VCaP (cell line): ENCODE data around the gene SMAD2.

Source experiments
- H3K27ac ChIP-seq: fragments of 450-650 bp; 2 replicates; pipeline ENCODE4 v1.5.1; 2017
- CTCF ChIP-seq: fragments of 450-650 bp; conservative IDR thresholded peaks from 2 replicates; pipeline ENCODE4 v1.5.1; 2017; ENCODE audit warnings: mild to moderate bottlenecking, moderate library complexity

The SMAD2 gene

DNA sequence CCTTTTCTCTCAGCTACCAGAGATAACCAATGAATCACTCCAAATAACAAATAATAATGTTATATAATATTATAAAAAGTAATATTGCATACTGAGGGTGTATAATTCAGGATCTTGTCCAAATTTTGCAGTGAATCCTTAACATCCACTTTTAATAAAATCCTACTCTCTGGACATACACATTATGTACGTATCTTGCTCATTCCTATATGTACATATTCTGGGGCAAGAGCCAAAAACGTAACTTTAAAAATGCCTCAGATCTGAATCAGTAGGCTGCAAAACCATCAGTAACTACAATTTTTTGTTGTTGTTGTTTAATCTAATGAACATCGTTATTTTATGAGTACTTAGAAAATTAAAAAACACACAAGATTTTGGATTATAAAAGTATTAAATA is 65.3 kb downstream of the SMAD2 start:
- no peak overlapping the region for H3K27ac ChIP-seq
- no peak for TF ChIP-seq CTCF

GRCh38 chr18:47863041-47863440 is 67.4 kb downstream of the SMAD2 start:
- no peak overlapping the region for H3K27ac ChIP-seq
- no peak for TF ChIP-seq CTCF

DNA sequence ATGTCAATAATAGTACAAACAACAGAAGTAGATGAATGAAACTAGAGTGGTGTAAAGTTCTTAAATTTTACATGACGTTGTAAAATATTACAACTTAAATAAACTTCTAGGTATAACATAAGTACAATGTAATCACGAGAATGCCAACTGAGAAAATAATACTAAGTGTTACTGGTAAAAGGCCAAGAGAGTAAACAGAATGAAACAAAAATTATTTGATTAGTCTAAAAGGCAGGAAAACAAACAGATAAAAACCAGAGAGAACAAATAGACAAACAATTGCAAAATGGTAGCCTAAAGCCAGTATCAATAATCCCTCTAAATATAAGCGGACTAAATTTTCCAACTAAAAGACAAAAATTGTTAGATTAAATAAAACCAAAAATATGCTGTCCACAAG is 71.9 kb downstream of the SMAD2 start:
- TF ChIP-seq CTCF, result no peak

GRCh38 chr18:47847635-47848034 is 82.8 kb downstream of the SMAD2 start:
- TF ChIP-seq CTCF, result no peak
- H3K27ac ChIP-seq, result no peak overlapping the region

More for the DNA sequence above, 71.9 kb downstream of the SMAD2 start:
- H3K27ac ChIP-seq, result no peak overlapping the region

GRCh38 chr18:47846431-47846830 is 84.0 kb downstream of the SMAD2 start:
- H3K27ac ChIP-seq, result no peak overlapping the region
- no peak for TF ChIP-seq CTCF

GRCh38 chr18:47844828-47845498 is 85.5 kb downstream of the SMAD2 start:
- H3K27ac ChIP-seq, result no peak overlapping the region
- TF ChIP-seq CTCF, result no peak

DNA sequence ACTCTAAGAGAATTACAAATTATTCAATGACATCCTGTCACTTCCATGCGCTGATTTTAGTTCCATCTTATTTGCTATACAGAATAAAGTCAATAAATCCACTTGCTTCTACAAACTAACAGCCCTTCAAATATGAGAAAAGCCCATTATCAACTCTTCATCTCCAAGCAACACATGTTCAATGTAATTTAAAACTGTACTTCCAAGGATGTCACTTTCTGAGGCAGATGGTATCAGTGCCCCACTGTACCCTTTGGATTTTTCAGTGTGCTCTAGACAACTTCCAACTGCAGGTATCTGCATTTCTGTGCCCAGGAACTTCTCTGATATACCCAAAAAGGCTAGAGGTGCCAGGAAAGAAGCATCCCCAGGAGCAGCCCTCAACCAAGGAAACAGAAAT is 87.6 kb downstream of the SMAD2 start:
- TF ChIP-seq CTCF, result no peak
- H3K27ac ChIP-seq, result no peak overlapping the region
